Ectodermal cell (in vitro differentiated cells): ENCODE results near the gene PLA2G12A.

ENCODE experiments used
- H3K27ac ChIP-seq: 2 replicates; pipeline ENCODE4 v1.7.0; 2013; ENCODE audit warnings: mild to moderate bottlenecking, low read depth, low read length; ENCODE audit not compliant: insufficient read depth, poor library complexity, severe bottlenecking
- H3K27me3 ChIP-seq: 2 replicates; pipeline ENCODE4 v1.7.0; 2013; ENCODE audit warnings: mild to moderate bottlenecking, low read length; ENCODE audit not compliant: insufficient read depth, control insufficient read depth, poor library complexity, severe bottlenecking
- H3K36me3 ChIP-seq: one replicate; pipeline ENCODE4 v1.7.0; 2013; ENCODE audit warnings: low read length; ENCODE audit not compliant: control insufficient read depth, insufficient read depth
- H3K4me1 ChIP-seq: one replicate; pipeline ENCODE4 v1.7.0; 2013; ENCODE audit warnings: low read length; ENCODE audit not compliant: control insufficient read depth, insufficient read depth
- H3K4me3 ChIP-seq: 2 replicates; pipeline ENCODE4 v1.7.0; 2013; ENCODE audit warnings: low read depth, low read length, control low read depth; ENCODE audit not compliant: insufficient read depth
- H3K9me3 ChIP-seq: 2 replicates; pipeline ENCODE4 v1.7.0; 2013; ENCODE audit warnings: mild to moderate bottlenecking, low read length, moderate library complexity; ENCODE audit not compliant: control insufficient read depth
- WGBS, 2 experiments: methylation state at CpG; one replicate each; pipeline ENCODE4 v1.1.7; 2013; ENCODE audit warnings: missing lambda C conversion rate in 2 of 2; 5-methylcytosine and 5-hydroxymethylcytosine counted together

The PLA2G12A gene

GRCh38 chr4:109749388-109750082 lies 19.7 kb upstream of the PLA2G12A start:
- H3K4me1 ChIP-seq: no peaks in the 10 kb centered on the region
- H3K4me3 ChIP-seq: no peak overlapping the region
- H3K27ac ChIP-seq: no peak overlapping the region
- no peaks in the 10 kb centered on the region for H3K9me3 ChIP-seq
- no peaks in the 10 kb centered on the region for H3K36me3 ChIP-seq
- 95 to 97% methylated on average over 6 of the region's 7 CpGs for WGBS, 2 experiments
- no peaks in the 10 kb centered on the region for H3K27me3 ChIP-seq

- no peaks in the 10 kb centered on the region for H3K36me3 ChIP-seq
- no peaks in the 10 kb centered on the region for H3K4me1 ChIP-seq
- H3K4me3 ChIP-seq: no peak overlapping the region
- H3K27me3 ChIP-seq: no peaks in the 10 kb centered on the region
- 94 to 100% methylated on average over 1 of the region's 1 CpG for WGBS, 2 experiments
- no peaks in the 10 kb centered on the region for H3K9me3 ChIP-seq
- H3K27ac ChIP-seq: no peak overlapping the region
These were observed 18.2 kb upstream of the PLA2G12A start for GRCh38 chr4:109748114-109748513.

- 75 to 89% methylated on average over 2 of the region's 2 CpGs for WGBS, 2 experiments
- Histone ChIP-seq H3K4me3 (no peak overlapping the region), H3K36me3 (no peaks in the 10 kb centered on the region), H3K4me1 (no peaks in the 10 kb centered on the region), H3K9me3 (no peaks in the 10 kb centered on the region), H3K27me3 (no peaks in the 10 kb centered on the region), H3K27ac (no peak overlapping the region)
These were observed 16.9 kb upstream of the PLA2G12A start for GRCh38 chr4:109746728-109747127.

GRCh38 chr4:109745830-109746229 lies 16.0 kb upstream of the PLA2G12A start:
- H3K9me3 ChIP-seq: no peaks in the 10 kb centered on the region
- H3K27me3 ChIP-seq: no peaks in the 10 kb centered on the region
- no peak overlapping the region for H3K27ac ChIP-seq
- H3K36me3 ChIP-seq: no peaks in the 10 kb centered on the region
- no peak overlapping the region for H3K4me3 ChIP-seq
- no peaks in the 10 kb centered on the region for H3K4me1 ChIP-seq

- no peak overlapping the region for H3K27ac ChIP-seq
- H3K36me3 ChIP-seq: no peaks in the 10 kb centered on the region
- WGBS, 2 experiments: 90 to 95% methylated on average over 3 of the region's 3 CpGs
- no peak overlapping the region for H3K4me3 ChIP-seq
- H3K9me3 ChIP-seq: no peaks in the 10 kb centered on the region
- no peaks in the 10 kb centered on the region for H3K27me3 ChIP-seq
- H3K4me1 ChIP-seq: no peaks in the 10 kb centered on the region
These were observed 9.7 kb upstream of the PLA2G12A start for GRCh38 chr4:109739547-109739946.

GRCh38 chr4:109738104-109738872 lies 8.4 kb upstream of the PLA2G12A start:
- 83 to 85% methylated on average over 10 of the region's 10 CpGs for WGBS, 2 experiments
- Histone ChIP-seq H3K36me3 (no peaks in the 10 kb centered on the region), H3K4me1 (no peaks in the 10 kb centered on the region), H3K27me3 (no peaks in the 10 kb centered on the region), H3K27ac (no peak overlapping the region), H3K9me3 (no peaks in the 10 kb centered on the region), H3K4me3 (no peak overlapping the region)

- no peak overlapping the region for H3K27ac ChIP-seq
- no peak overlapping the region for H3K4me3 ChIP-seq
- no peaks in the 10 kb centered on the region for H3K4me1 ChIP-seq
- H3K9me3 ChIP-seq: no peaks in the 10 kb centered on the region
- H3K36me3 ChIP-seq: no peaks in the 10 kb centered on the region
- WGBS, 2 experiments: 93 to 94% methylated on average over 5 to 7 of the region's 7 CpGs
- H3K27me3 ChIP-seq: no peaks in the 10 kb centered on the region
These were observed 5.9 kb upstream of the PLA2G12A start for GRCh38 chr4:109735566-109736365.

GRCh38 chr4:109733728-109734127 lies 3.9 kb upstream of the PLA2G12A start:
- no peak overlapping the region for H3K4me3 ChIP-seq
- WGBS, 2 experiments: 93 to 97% methylated on average over 4 to 5 of the region's 5 CpGs
- no peaks in the 10 kb centered on the region for H3K36me3 ChIP-seq

GRCh38 chr4:109730619-109731545 lies 1.0 kb upstream of the PLA2G12A start:
- H3K27me3 ChIP-seq: peaks cover 11% of the 10 kb centered on the region
- no peaks in the 10 kb centered on the region for H3K9me3 ChIP-seq
- H3K4me3 ChIP-seq: peak overlapping the region; percentile 71
- peaks cover 6% of the 10 kb centered on the region for H3K4me1 ChIP-seq
- H3K27ac ChIP-seq: no peak overlapping the region
- H3K36me3 ChIP-seq: no peaks in the 10 kb centered on the region
- 54 to 62% methylated on average over 16 to 20 of the region's 21 CpGs for WGBS, 2 experiments

More at GRCh38 chr4:109733728-109734127, 3.9 kb upstream of the PLA2G12A start:
- no peak overlapping the region for H3K27ac ChIP-seq
- peaks cover 7% of the 10 kb centered on the region for H3K27me3 ChIP-seq
- peaks cover 3% of the 10 kb centered on the region for H3K4me1 ChIP-seq
- H3K9me3 ChIP-seq: no peaks in the 10 kb centered on the region
